ENCODE data around the gene INTS4.

GRCh38 chr11:77871855-77872254 is 122.6 kb downstream of the INTS4 start:
- TF ChIP-seq POLR2A (IDR thresholded peaks at IDR 0.05; ENCODE audit: low read depth, low read length) (no peak), MAFK (IDR thresholded peaks at IDR 0.05; ENCODE audit: low read depth, low read length) (no peak), MXI1 (IDR thresholded peaks at IDR 0.05; ENCODE audit: borderline replicate concordance, low read depth, low read length) (no peak), RAD21 (IDR thresholded peaks at IDR 0.05; ENCODE audit: low read length) (no peak), MAZ (IDR thresholded peaks at IDR 0.05; ENCODE audit: borderline replicate concordance, low read depth, low read length) (no peak), BHLHE40 (IDR thresholded peaks at IDR 0.05; ENCODE audit: low read depth, low read length) (no peak), CEBPB (IDR thresholded peaks at IDR 0.05; ENCODE audit: low read depth, low read length) (no peak)
- TF ChIP-seq, protein P1, sequence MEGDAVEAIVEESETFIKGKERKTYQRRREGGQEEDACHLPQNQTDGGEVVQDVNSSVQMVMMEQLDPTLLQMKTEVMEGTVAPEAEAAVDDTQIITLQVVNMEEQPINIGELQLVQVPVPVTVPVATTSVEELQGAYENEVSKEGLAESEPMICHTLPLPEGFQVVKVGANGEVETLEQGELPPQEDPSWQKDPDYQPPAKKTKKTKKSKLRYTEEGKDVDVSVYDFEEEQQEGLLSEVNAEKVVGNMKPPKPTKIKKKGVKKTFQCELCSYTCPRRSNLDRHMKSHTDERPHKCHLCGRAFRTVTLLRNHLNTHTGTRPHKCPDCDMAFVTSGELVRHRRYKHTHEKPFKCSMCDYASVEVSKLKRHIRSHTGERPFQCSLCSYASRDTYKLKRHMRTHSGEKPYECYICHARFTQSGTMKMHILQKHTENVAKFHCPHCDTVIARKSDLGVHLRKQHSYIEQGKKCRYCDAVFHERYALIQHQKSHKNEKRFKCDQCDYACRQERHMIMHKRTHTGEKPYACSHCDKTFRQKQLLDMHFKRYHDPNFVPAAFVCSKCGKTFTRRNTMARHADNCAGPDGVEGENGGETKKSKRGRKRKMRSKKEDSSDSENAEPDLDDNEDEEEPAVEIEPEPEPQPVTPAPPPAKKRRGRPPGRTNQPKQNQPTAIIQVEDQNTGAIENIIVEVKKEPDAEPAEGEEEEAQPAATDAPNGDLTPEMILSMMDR (conservative IDR thresholded peaks at IDR 0.05; ENCODE audit: low read depth, low read length) = no peak

Data from IMR-90 (cell line).